HepG2 (cell line): Measurements from ENCODE around the gene TRIM7. TPM values are rescaled to one million over a fixed set of nuclear protein-coding genes. Genes with fewer than 3 reads are reported as not detected.

Experiments used
- ATAC-seq: fragments of 200-7000 bp; cut with Tn5 transposase; 3 replicates; pipeline ENCODE4 v1.9.1; 2020; ENCODE audit warnings: mild to moderate bottlenecking, moderate library complexity
- BruUV-seq: library from RNA; stranded (reverse); fragments of 400-500 nt; replicated peaks from 2 replicates; lab custom pipeline; 2021; lab: Mats Ljungman, UMichigan
- CTCF ChIA-PET: fragments of 300-600 bp; formaldehyde crosslinking; extraction: SDS; loops from one replicate; lab custom pipeline; 2021; ENCODE audit warnings: low total read pairs, inconsistent platforms, low intra/inter-chr PET ratio; lab: Yijun Ruan, JAX
- POLR2A ChIA-PET: fragments of 350-600 bp; sonication (Branson Sonifier 250); formaldehyde crosslinking; loops from one replicate; lab custom pipeline; 2020; ENCODE audit warnings: antibody characterized with exemption, inconsistent platforms; lab: Yijun Ruan, JAX
- DNase-seq: peaks from one replicate; pipeline ENCODE4 v3.0.0-alpha.2; 2015; ENCODE audit warnings: low spot score
- FAIRE-seq: peaks from 3 replicates; lab custom pipeline; 2011; peaks lifted over from hg19 to GRCh38; lab: Jason Lieb, UNC
- H2AFZ ChIP-seq: one replicate; pipeline ENCODE4 v1.6.1; 2011; ENCODE audit warnings: low read length, inconsistent platforms
- H3K27ac ChIP-seq: fragments of 300-600 bp; 3 replicates; pipeline ENCODE4 v1.8.0; 2011; ENCODE audit warnings: mixed run types, mild to moderate bottlenecking, mixed read lengths, low read length, inconsistent platforms; ENCODE audit not compliant: insufficient read depth; ENCODE audit errors: extremely low read length
- H3K27me3 ChIP-seq, 2 experiments: fragments of 200-600 bp in 1 of 2; 2 replicates in 1 of 2; 3 replicates in 1 of 2; pipeline versions ENCODE4 v1.6.0 to v1.8.0; 2011; ENCODE audit warnings: low read length in 2 of 2, mild to moderate bottlenecking in 2 of 2, moderate library complexity in 2 of 2, inconsistent platforms in 1 of 2; ENCODE audit not compliant: insufficient read depth in 2 of 2, control insufficient read depth in 1 of 2
- H3K36me3 ChIP-seq, 2 experiments: fragments of 200-600 bp in 1 of 2; replicated peaks in 1 of 2; 2 replicates in 1 of 2; 3 replicates in 1 of 2; pipeline versions ENCODE4 v1.5.1 to v1.8.0; 2011; ENCODE audit warnings: low read length in 2 of 2, inconsistent platforms in 1 of 2; ENCODE audit not compliant: insufficient read depth in 2 of 2, control insufficient read depth in 1 of 2
- H3K4me1 ChIP-seq: 2 replicates; pipeline ENCODE4 v1.5.1; 2012; ENCODE audit warnings: low read length, inconsistent platforms; ENCODE audit not compliant: insufficient read depth
- H3K4me2 ChIP-seq: 2 replicates; pipeline ENCODE4 v1.6.0; 2011; ENCODE audit warnings: low read depth, low read length, inconsistent platforms
- H3K4me3 ChIP-seq, 3 experiments: fragments of 200-600 bp in 1 of 3; sonication (generic), shearing (Covaris generic) in 1 of 3; replicated peaks in 1 of 3; 2 replicates each; pipeline ENCODE4 v1.5.1; 2011 to 2016; ENCODE audit warnings: low read length in 3 of 3, inconsistent platforms in 2 of 3, low read depth in 2 of 3, mild to moderate bottlenecking in 2 of 3, control low read depth in 1 of 3, mixed read lengths in 1 of 3; ENCODE audit not compliant: insufficient read depth in 1 of 3
- H3K79me2 ChIP-seq: one replicate; pipeline ENCODE4 v1.6.1; 2011; ENCODE audit warnings: low read length, inconsistent platforms; ENCODE audit not compliant: insufficient read depth
- H3K9ac ChIP-seq: 2 replicates; pipeline ENCODE4 v1.6.0; 2011; ENCODE audit warnings: mild to moderate bottlenecking, low read depth, low read length, inconsistent platforms; ENCODE audit not compliant: insufficient read depth
- H3K9me3 ChIP-seq: 2 replicates; pipeline ENCODE4 v1.5.1; 2012; ENCODE audit warnings: mild to moderate bottlenecking, low read length
- H4K20me1 ChIP-seq: 2 replicates; pipeline ENCODE4 v1.6.0; 2011; ENCODE audit warnings: inconsistent platforms, mild to moderate bottlenecking, low read length, moderate library complexity; ENCODE audit not compliant: insufficient read depth
- ATAD3A ChIP-seq: sonication (generic); formaldehyde crosslinking; IDR thresholded peaks from 2 replicates; pipeline ENCODE4 v1.4.0; 2020; ENCODE audit warnings: missing genetic modification reagents
- JDP2 ChIP-seq: sonication (generic); formaldehyde crosslinking; IDR thresholded peaks from 2 replicates; pipeline ENCODE4 v1.8.1; 2022; ENCODE audit warnings: missing genetic modification reagents, borderline replicate concordance
- PATZ1 ChIP-seq: sonication (generic); formaldehyde crosslinking; IDR thresholded peaks from 2 replicates; pipeline ENCODE4 v1.4.0; 2020; ENCODE audit warnings: missing genetic modification reagents
- REL ChIP-seq: sonication (generic); formaldehyde crosslinking; conservative IDR thresholded peaks from 2 replicates; pipeline ENCODE4 v1.8.0; 2022; ENCODE audit warnings: mild to moderate bottlenecking, missing genetic modification reagents, moderate library complexity
- SMAD1 ChIP-seq: sonication (generic); formaldehyde crosslinking; IDR thresholded peaks from 2 replicates; pipeline ENCODE4 v1.4.0; 2020; ENCODE audit warnings: missing genetic modification reagents, low read depth, mild to moderate bottlenecking, borderline replicate concordance
- SMC3 ChIP-seq: IDR thresholded peaks from 2 replicates; pipeline ENCODE4 v1.6.1; 2011; ENCODE audit warnings: low read length, improper control_type of control experiment
- STAG1 ChIP-seq: sonication (generic); formaldehyde crosslinking; IDR thresholded peaks from 2 replicates; pipeline ENCODE4 v1.4.0; 2020; ENCODE audit warnings: missing genetic modification reagents
- ZNF263 ChIP-seq: sonication (generic); formaldehyde crosslinking; IDR thresholded peaks from 2 replicates; pipeline ENCODE4 v1.4.0; 2020; ENCODE audit warnings: missing genetic modification reagents
- ZNF782 ChIP-seq: sonication (generic); formaldehyde crosslinking; IDR thresholded peaks from 2 replicates; pipeline ENCODE4 v1.4.0; 2020; ENCODE audit warnings: missing genetic modification reagents, mild to moderate bottlenecking, borderline replicate concordance
- WGBS: methylation state at CpG from one replicate; pipeline ENCODE4 v1.1.6; 2017; ENCODE audit warnings: low lambda C conversion rate; 5-methylcytosine and 5-hydroxymethylcytosine counted together
- in situ Hi-C: cut with HindIII; loops from 2 replicates; pipeline ENCODE4 v1.10.0; 2017; ENCODE audit warnings: low pct_unique_long_range_greater_than_20kb; ENCODE audit not compliant: extremely low pct_ligation_motif_present
- intact Hi-C: fragments of 100-400 bp; cut with micrococcal nuclease; formaldehyde crosslinking; loops from one replicate; pipeline ENCODE4 v1.10.0; 2022; ENCODE audit not compliant: unreplicated experiment
- polyA plus RNA-seq, 8 experiments: library from polyadenylated mRNA; depleted of rRNA in 3 of 8; stranded (reverse) in 7 of 8; unstranded in 1 of 8; fragments of >200 nt; fragmentation: Illumina TruSeq in 4 of 8; extraction: Trizol in 4 of 8; gene quantifications; 2 replicates each; pipeline versions ENCODE4 v1.2.1 to v1.2.3, GENCODE V29; 2011 to 2016; ENCODE audit warnings: low read depth in 4 of 8, missing spikeins in 1 of 8, mixed read lengths in 1 of 8; ENCODE audit not compliant: insufficient read depth in 1 of 8
- total RNA-seq, 5 experiments: library from RNA; depleted of rRNA; stranded (reverse); fragments of >200 nt; fragmentation: Illumina TruSeq; extraction: Trizol; gene quantifications; 2 replicates each; pipeline ENCODE4 v1.2.3, GENCODE V29; 2016; ENCODE audit warnings: low read depth in 1 of 5
- TF ChIP-seq, protein P1 (sequence below): sonication (generic); formaldehyde crosslinking; IDR thresholded peaks from 2 replicates; pipeline ENCODE4 v1.4.0; 2020; ENCODE audit warnings: missing genetic modification reagents
- TF ChIP-seq, protein P2 (sequence below): sonication (generic); formaldehyde crosslinking; conservative IDR thresholded peaks from 2 replicates; pipeline ENCODE4 v1.4.0; 2020; ENCODE audit warnings: mild to moderate bottlenecking, missing genetic modification reagents, moderate library complexity

TRIM7 gene
- total and polyA plus RNA-seq, 2 of the 13 experiments (the other 11 are each of a cell fraction or from before 2014, with no cell fraction given): 0.13 TPM; not detected in 1

DNA sequence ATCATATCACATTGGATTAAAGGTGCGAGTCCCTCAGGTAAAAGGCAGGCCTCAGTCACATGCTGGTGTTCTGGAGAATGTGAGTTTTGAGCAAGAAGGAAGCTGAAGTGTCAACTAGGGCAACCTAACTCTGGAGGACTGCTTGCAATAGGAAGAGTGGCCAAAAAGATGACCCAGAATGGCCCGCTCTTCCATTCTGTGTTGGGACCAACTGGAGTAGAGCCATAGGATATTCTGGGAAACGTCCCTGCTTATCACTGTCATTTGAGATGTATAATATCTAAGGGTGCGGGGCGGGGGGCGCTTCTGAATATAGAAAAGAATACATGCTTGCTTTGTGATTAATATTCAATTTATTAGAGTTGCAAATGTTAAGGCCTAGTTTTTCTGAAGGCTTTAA is 7.1 kb upstream of the TRIM7 start:
- intact Hi-C loops: no loop called here
- H2AFZ ChIP-seq: no peak overlapping the region
- H3K4me2 ChIP-seq: no peak overlapping the region
- no peak for FAIRE-seq
- H3K4me3 ChIP-seq: no peak overlapping the region
- peaks cover 7% of the 10 kb centered on the region; the same call in 1 of the 2 replicates for H3K4me1 ChIP-seq
- TF ChIP-seq SMC3 (no peak), REL (CRISPR knock-in tag) (no peak)
- TF ChIP-seq, protein P1, sequence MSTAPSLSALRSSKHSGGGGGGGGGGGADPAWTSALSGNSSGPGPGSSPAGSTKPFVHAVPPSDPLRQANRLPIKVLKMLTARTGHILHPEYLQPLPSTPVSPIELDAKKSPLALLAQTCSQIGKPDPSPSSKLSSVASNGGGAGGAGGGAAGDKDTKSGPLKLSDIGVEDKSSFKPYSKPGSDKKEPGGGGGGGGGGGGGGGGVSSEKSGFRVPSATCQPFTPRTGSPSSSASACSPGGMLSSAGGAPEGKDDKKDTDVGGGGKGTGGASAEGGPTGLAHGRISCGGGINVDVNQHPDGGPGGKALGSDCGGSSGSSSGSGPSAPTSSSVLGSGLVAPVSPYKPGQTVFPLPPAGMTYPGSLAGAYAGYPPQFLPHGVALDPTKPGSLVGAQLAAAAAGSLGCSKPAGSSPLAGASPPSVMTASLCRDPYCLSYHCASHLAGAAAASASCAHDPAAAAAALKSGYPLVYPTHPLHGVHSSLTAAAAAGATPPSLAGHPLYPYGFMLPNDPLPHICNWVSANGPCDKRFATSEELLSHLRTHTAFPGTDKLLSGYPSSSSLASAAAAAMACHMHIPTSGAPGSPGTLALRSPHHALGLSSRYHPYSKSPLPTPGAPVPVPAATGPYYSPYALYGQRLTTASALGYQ (CRISPR knock-in tag): no peak
- BruUV-seq: no TSS peak
- peaks cover 0 to 2% of the 10 kb centered on the region in 2 experiments; a peak in 1 of 5 replicates for H3K27me3 ChIP-seq
- no peaks in the 10 kb centered on the region for H4K20me1 ChIP-seq
- CTCF ChIA-PET: no interaction called here
- WGBS: 56% methylated on average over 6 of the region's 6 CpGs
- H3K36me3 ChIP-seq: no peaks in the 10 kb centered on the region
- H3K9me3 ChIP-seq: no peaks in the 10 kb centered on the region
- in situ Hi-C loops: no loop called here
- no peak overlapping the region for H3K27ac ChIP-seq
- H3K9ac ChIP-seq: no peak overlapping the region
- no peak for ATAC-seq
- POLR2A ChIA-PET: no interaction called here
- H3K79me2 ChIP-seq: no peaks in the 10 kb centered on the region
- DNase-seq: no peak

GRCh38 chr5:181211208-181211607 is 6.2 kb upstream of the TRIM7 start:
- Histone ChIP-seq H3K4me2 (no peak overlapping the region), H3K4me3 (no peak overlapping the region), H3K9ac (no peak overlapping the region), H3K27me3 (peaks cover 0 to 3% of the 10 kb centered on the region in 2 experiments; a peak in 1 of 5 replicates), H2AFZ (no peak overlapping the region), H3K4me1 (peaks cover 5% of the 10 kb centered on the region; the same call in 1 of the 2 replicates), H3K27ac (no peak overlapping the region), H4K20me1 (no peaks in the 10 kb centered on the region), H3K36me3 (no peaks in the 10 kb centered on the region), H3K79me2 (no peaks in the 10 kb centered on the region), H3K9me3 (no peaks in the 10 kb centered on the region)
- CTCF ChIA-PET: no interaction called here
- WGBS: 23% methylated on average over 7 of the region's 7 CpGs
- BruUV-seq: no TSS peak
- intact Hi-C loops (no loop called here), in situ Hi-C loops (no loop called here)
- ATAC-seq (no peak), DNase-seq (no peak), FAIRE-seq (no peak)
- POLR2A ChIA-PET: no interaction called here
- TF ChIP-seq SMAD1 (CRISPR knock-in tag) (no peak), ATAD3A (CRISPR knock-in tag) (no peak), STAG1 (peak; percentile 18), JDP2 (no peak), ZNF782 (CRISPR knock-in tag) (no peak), PATZ1 (CRISPR knock-in tag) (peak; percentile 55), ZNF263 (no peak)
- TF ChIP-seq, protein P2, sequence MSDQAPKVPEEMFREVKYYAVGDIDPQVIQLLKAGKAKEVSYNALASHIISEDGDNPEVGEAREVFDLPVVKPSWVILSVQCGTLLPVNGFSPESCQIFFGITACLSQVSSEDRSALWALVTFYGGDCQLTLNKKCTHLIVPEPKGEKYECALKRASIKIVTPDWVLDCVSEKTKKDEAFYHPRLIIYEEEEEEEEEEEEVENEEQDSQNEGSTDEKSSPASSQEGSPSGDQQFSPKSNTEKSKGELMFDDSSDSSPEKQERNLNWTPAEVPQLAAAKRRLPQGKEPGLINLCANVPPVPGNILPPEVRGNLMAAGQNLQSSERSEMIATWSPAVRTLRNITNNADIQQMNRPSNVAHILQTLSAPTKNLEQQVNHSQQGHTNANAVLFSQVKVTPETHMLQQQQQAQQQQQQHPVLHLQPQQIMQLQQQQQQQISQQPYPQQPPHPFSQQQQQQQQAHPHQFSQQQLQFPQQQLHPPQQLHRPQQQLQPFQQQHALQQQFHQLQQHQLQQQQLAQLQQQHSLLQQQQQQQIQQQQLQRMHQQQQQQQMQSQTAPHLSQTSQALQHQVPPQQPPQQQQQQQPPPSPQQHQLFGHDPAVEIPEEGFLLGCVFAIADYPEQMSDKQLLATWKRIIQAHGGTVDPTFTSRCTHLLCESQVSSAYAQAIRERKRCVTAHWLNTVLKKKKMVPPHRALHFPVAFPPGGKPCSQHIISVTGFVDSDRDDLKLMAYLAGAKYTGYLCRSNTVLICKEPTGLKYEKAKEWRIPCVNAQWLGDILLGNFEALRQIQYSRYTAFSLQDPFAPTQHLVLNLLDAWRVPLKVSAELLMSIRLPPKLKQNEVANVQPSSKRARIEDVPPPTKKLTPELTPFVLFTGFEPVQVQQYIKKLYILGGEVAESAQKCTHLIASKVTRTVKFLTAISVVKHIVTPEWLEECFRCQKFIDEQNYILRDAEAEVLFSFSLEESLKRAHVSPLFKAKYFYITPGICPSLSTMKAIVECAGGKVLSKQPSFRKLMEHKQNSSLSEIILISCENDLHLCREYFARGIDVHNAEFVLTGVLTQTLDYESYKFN (CRISPR knock-in tag): no peak
